Peyer's patch (tissue), 4 donors: Measurements from ENCODE around the gene ANKRD18B.

Source experiments
- CTCF ChIP-seq, 6 experiments: fragments of 450-650 bp in 4 of 6; fragments of 200-600 bp in 2 of 6; sonication (generic) in 1 of 6; IDR thresholded peaks; one replicate each; pipeline ENCODE4 v1.5.1; 2017 to 2019; ENCODE audit warnings: antibody characterized with exemption in 6 of 6, mild to moderate bottlenecking in 3 of 6, moderate library complexity in 1 of 6
- POLR2A ChIP-seq, 2 donors: fragments of 450-650 bp; IDR thresholded peaks; one replicate each; pipeline ENCODE4 v1.5.1; 2017; ENCODE audit warnings: antibody characterized with exemption in 2 of 2, mild to moderate bottlenecking in 2 of 2, moderate library complexity in 2 of 2

GRCh38 chr9:33476503-33476902 lies 47.5 kb upstream of the ANKRD18B start:
- TF ChIP-seq CTCF (IDR thresholded peaks at IDR 0.05) (no peak), POLR2A (IDR thresholded peaks at IDR 0.05) (no peak)
